GM23248 (cell line): ENCODE measurements around the gene BIRC6. TPM values are rescaled to one million over a fixed set of nuclear protein-coding genes. Genes with fewer than 3 reads are reported as not detected.

Experiments used
- DNase-seq: peaks from one replicate; pipeline ENCODE4 v3.0.0-alpha.2; 2015
- H2AFZ ChIP-seq: fragments of 200-600 bp; sonication (generic); 2 replicates; pipeline ENCODE4 v1.6.1; 2016; ENCODE audit warnings: antibody characterized with exemption
- H3F3A ChIP-seq: fragments of 200-600 bp; sonication (generic); 2 replicates; pipeline ENCODE4 v1.6.1; 2016; ENCODE audit warnings: mild to moderate bottlenecking, antibody characterized with exemption, mixed run types; ENCODE audit not compliant: insufficient read depth
- H3K27ac ChIP-seq: fragments of 200-600 bp; sonication (generic); 2 replicates; pipeline ENCODE4 v1.5.1; 2016; ENCODE audit warnings: mild to moderate bottlenecking
- H3K27me3 ChIP-seq: fragments of 200-600 bp; sonication (generic); replicated peaks from 2 replicates; pipeline ENCODE4 v1.6.1; 2016; ENCODE audit warnings: mild to moderate bottlenecking; ENCODE audit not compliant: insufficient read depth
- H3K36me3 ChIP-seq: fragments of 200-600 bp; sonication (generic); 2 replicates; pipeline ENCODE4 v1.6.1; 2016; ENCODE audit warnings: low read depth, mild to moderate bottlenecking
- H3K4me1 ChIP-seq: fragments of 200-600 bp; sonication (generic); 2 replicates; pipeline ENCODE4 v1.6.1; 2016; ENCODE audit warnings: mild to moderate bottlenecking; ENCODE audit not compliant: insufficient read depth
- H3K4me2 ChIP-seq: fragments of 200-600 bp; sonication (generic); one replicate; pipeline ENCODE4 v1.6.1; 2016; ENCODE audit warnings: mild to moderate bottlenecking; ENCODE audit not compliant: unreplicated experiment
- H3K4me3 ChIP-seq: fragments of 200-600 bp; sonication (generic); 2 replicates; pipeline ENCODE4 v1.5.1; 2016; ENCODE audit warnings: mild to moderate bottlenecking
- H3K79me2 ChIP-seq: fragments of 200-600 bp; sonication (generic); 2 replicates; pipeline ENCODE4 v1.6.1; 2016; ENCODE audit warnings: mild to moderate bottlenecking; ENCODE audit not compliant: insufficient read depth
- H3K9ac ChIP-seq: fragments of 200-600 bp; sonication (generic); 2 replicates; pipeline ENCODE4 v1.6.1; 2016; ENCODE audit warnings: mild to moderate bottlenecking
- H3K9me2 ChIP-seq: fragments of 200-600 bp; sonication (generic); 2 replicates; pipeline ENCODE4 v1.6.1; 2016; ENCODE audit warnings: mixed run types, mild to moderate bottlenecking, moderate library complexity; ENCODE audit not compliant: insufficient read depth
- H3K9me3 ChIP-seq: fragments of 200-600 bp; sonication (generic); one replicate; pipeline ENCODE4 v1.6.1; 2017; ENCODE audit warnings: low read depth
- H4K20me1 ChIP-seq: fragments of 200-600 bp; sonication (generic); 2 replicates; pipeline ENCODE4 v1.6.0; 2016; ENCODE audit not compliant: insufficient read depth
- EZH2 ChIP-seq: fragments of 200-600 bp; sonication (generic); IDR thresholded peaks from 2 replicates; pipeline ENCODE4 v1.6.1; 2018; ENCODE audit warnings: antibody characterized with exemption, mild to moderate bottlenecking; ENCODE audit not compliant: insufficient read depth, poor library complexity, severe bottlenecking
- EZH2phosphoT487 ChIP-seq: fragments of 200-600 bp; sonication (generic); IDR thresholded peaks from 2 replicates; pipeline ENCODE4 v1.6.1; 2018; ENCODE audit warnings: antibody characterized with exemption, moderate library complexity, mild to moderate bottlenecking, low read depth; ENCODE audit not compliant: insufficient read depth
- WGBS, 2 experiments: methylation state at CpG; one replicate each; pipeline ENCODE4 v1.1.6; 2015 to 2017; ENCODE audit warnings: low lambda C conversion rate in 2 of 2, low coverage in 1 of 2; ENCODE audit errors: missing lambda C conversion rate in 2 of 2; 5-methylcytosine and 5-hydroxymethylcytosine counted together
- in situ Hi-C: fragments of 300-500 bp; cut with MboI; formaldehyde crosslinking; loops from 2 replicates; pipeline ENCODE4 v1.15.0; 2020
- polyA plus RNA-seq: library from polyadenylated mRNA; unstranded; fragments of >200 nt; fragmentation: Nextera tagmentation; extraction: Ambion mirVana; gene quantifications from 2 replicates; pipeline ENCODE4 v1.2.1, GENCODE V29; 2016
- total RNA-seq: library from RNA; depleted of rRNA; stranded (reverse); fragments of >200 nt; shearing (Covaris generic); gene quantifications from 2 replicates; pipeline ENCODE4 v1.2.3, GENCODE V29; 2014

BIRC6 gene
- total and polyA plus RNA-seq, 2 experiments from 2014 or later: 16.0 to 122 TPM

GRCh38 chr2:32427672-32428610 lies 71.1 kb downstream of the BIRC6 start:
- Histone ChIP-seq H3K9me2 (no peaks in the 10 kb centered on the region), H3F3A (peaks cover 24% of the 10 kb centered on the region), H3K79me2 (peaks cover 100% of the 10 kb centered on the region), H4K20me1 (no peaks in the 10 kb centered on the region), H3K27me3 (no peaks in the 10 kb centered on the region), H2AFZ (no peak overlapping the region), H3K4me3 (no peak overlapping the region), H3K4me1 (peaks cover 34% of the 10 kb centered on the region), H3K4me2 (no peak overlapping the region), H3K27ac (no peak overlapping the region), H3K9ac (no peak overlapping the region), H3K36me3 (peaks cover 10% of the 10 kb centered on the region; the same call in 1 of the 2 replicates), H3K9me3 (no peaks in the 10 kb centered on the region)
- no peak for TF ChIP-seq EZH2phosphoT487
- no peak for TF ChIP-seq EZH2
- 99% methylated on average over 6 of the region's 6 CpGs for WGBS, 2 experiments
- in situ Hi-C loops: no loop called here
- no peak for DNase-seq

- no peak overlapping the region for H3K4me2 ChIP-seq
- in situ Hi-C loops: no loop called here
- peaks cover 12% of the 10 kb centered on the region; the same call in 1 of the 2 replicates for H3F3A ChIP-seq
- no peaks in the 10 kb centered on the region for H3K9me2 ChIP-seq
- TF ChIP-seq EZH2 (no peak), EZH2phosphoT487 (no peak)
- peaks cover 12% of the 10 kb centered on the region for H3K4me1 ChIP-seq
- H3K4me3 ChIP-seq: no peak overlapping the region
- H3K9ac ChIP-seq: no peak overlapping the region
- peaks cover 99% of the 10 kb centered on the region for H3K79me2 ChIP-seq
- WGBS, 2 experiments: 98 to 100% methylated on average over 5 of the region's 5 CpGs
- H4K20me1 ChIP-seq: no peaks in the 10 kb centered on the region
- H3K9me3 ChIP-seq: no peaks in the 10 kb centered on the region
- no peaks in the 10 kb centered on the region for H3K27me3 ChIP-seq
- H3K36me3 ChIP-seq: peaks cover 16% of the 10 kb centered on the region
- H3K27ac ChIP-seq: no peak overlapping the region
- H2AFZ ChIP-seq: no peak overlapping the region
- DNase-seq: no peak
Observed at GRCh38 chr2:32430804-32431203, 74.0 kb downstream of the BIRC6 start.

GRCh38 chr2:32436150-32436549 lies 79.3 kb downstream of the BIRC6 start:
- H3K9ac ChIP-seq: no peak overlapping the region
- no peaks in the 10 kb centered on the region for H3K27me3 ChIP-seq
- H4K20me1 ChIP-seq: no peaks in the 10 kb centered on the region
- H3K79me2 ChIP-seq: peaks cover 75% of the 10 kb centered on the region
- H3F3A ChIP-seq: no peaks in the 10 kb centered on the region
- H3K9me2 ChIP-seq: no peaks in the 10 kb centered on the region
- no peak overlapping the region for H3K4me2 ChIP-seq
- TF ChIP-seq EZH2phosphoT487: no peak
- no peak for TF ChIP-seq EZH2
- no peaks in the 10 kb centered on the region for H3K4me1 ChIP-seq
- no peaks in the 10 kb centered on the region for H3K9me3 ChIP-seq
- no peak overlapping the region for H2AFZ ChIP-seq
- in situ Hi-C loops: no loop called here
- DNase-seq: no peak
- no peak overlapping the region for H3K27ac ChIP-seq
- no peak overlapping the region for H3K4me3 ChIP-seq
- H3K36me3 ChIP-seq: peaks cover 38% of the 10 kb centered on the region
- WGBS, 2 experiments: 87 to 88% methylated on average over 6 of the region's 6 CpGs

- H3F3A ChIP-seq: peaks cover 18% of the 10 kb centered on the region; the same call in 1 of the 2 replicates
- H3K9me2 ChIP-seq: no peaks in the 10 kb centered on the region
- H3K79me2 ChIP-seq: peaks cover 64% of the 10 kb centered on the region
- H3K9me3 ChIP-seq: no peaks in the 10 kb centered on the region
- no peak overlapping the region for H3K4me3 ChIP-seq
- no peaks in the 10 kb centered on the region for H3K27me3 ChIP-seq
- no peak for DNase-seq
- no peak for TF ChIP-seq EZH2phosphoT487
- TF ChIP-seq EZH2: no peak
- H3K27ac ChIP-seq: no peak overlapping the region
- no peak overlapping the region for H2AFZ ChIP-seq
- no peak overlapping the region for H3K4me2 ChIP-seq
- H3K36me3 ChIP-seq: peaks cover 67% of the 10 kb centered on the region
- WGBS, 2 experiments: 97 to 98% methylated on average over 7 of the region's 7 CpGs
- H4K20me1 ChIP-seq: no peaks in the 10 kb centered on the region
- H3K4me1 ChIP-seq: no peaks in the 10 kb centered on the region
- in situ Hi-C loops: no loop called here
- H3K9ac ChIP-seq: no peak overlapping the region
Observed at GRCh38 chr2:32442020-32442467, 85.2 kb downstream of the BIRC6 start.
